HK-2 (cell line): Measurements from ENCODE around the gene TNS2.
"Not testable (repeated sequence)": the region's sequence is repeated elsewhere in the genome, so short reads cannot be mapped to it uniquely, and the experiment has no call there.

ENCODE experiments used
- DNase-seq: peaks from one replicate; pipeline ENCODE4 v3.0.0-alpha.2; 2018; ENCODE audit not compliant: unreplicated experiment

The TNS2 gene

GRCh38 chr12:53093777-53094393, 44.0 kb downstream of the TNS2 start:
- no peak for DNase-seq

- DNase-seq, result no peak
These were observed 44.5 kb downstream of the TNS2 start for GRCh38 chr12:53094394-53094787.

- DNase-seq, result not testable (repeated sequence)
These were observed 45.1 kb downstream of the TNS2 start for GRCh38 chr12:53094796-53095595.

GRCh38 chr12:53095596-53095895, 45.7 kb downstream of the TNS2 start:
- not testable (repeated sequence) for DNase-seq

- no peak for DNase-seq
These were observed 46.4 kb downstream of the TNS2 start for GRCh38 chr12:53096089-53096741.

GRCh38 chr12:53096759-53097158, 46.9 kb downstream of the TNS2 start:
- DNase-seq, result no peak

- DNase-seq, result peak; percentile 24
These were observed 47.3 kb downstream of the TNS2 start for GRCh38 chr12:53097207-53097563.

- peak; percentile 72 for DNase-seq
These were observed 47.9 kb downstream of the TNS2 start, which contains the start of gene IGFBP6 for GRCh38 chr12:53097564-53098353. Gene IGFBP6 (plus strand): TSS chr12:53097667. CDS start chr12:53097718, 51 bp downstream.

- DNase-seq, result peak; percentile 71
These were observed 48.6 kb downstream of the TNS2 start for GRCh38 chr12:53098354-53098981.

- peak; percentile 91 for DNase-seq
These were observed 49.4 kb downstream of the TNS2 start for GRCh38 chr12:53099071-53099882.

- no peak for DNase-seq
These were observed 50.7 kb downstream of the TNS2 start for GRCh38 chr12:53100466-53101151.

- no peak for DNase-seq
These were observed 51.4 kb downstream of the TNS2 start for GRCh38 chr12:53101266-53101665.

GRCh38 chr12:53101931-53102781, 52.3 kb downstream of the TNS2 start:
- DNase-seq, result no peak

- DNase-seq, result no peak
These were observed 53.3 kb downstream of the TNS2 start, which contains the start of gene SOAT2 for GRCh38 chr12:53102883-53103807. Gene SOAT2 (plus strand): TSS chr12:53103486. CDS start chr12:53103578, 92 bp downstream.

- no peak for DNase-seq
These were observed 54.0 kb downstream of the TNS2 start for GRCh38 chr12:53103860-53104305.

GRCh38 chr12:53105256-53105655, 55.4 kb downstream of the TNS2 start:
- DNase-seq, result no peak

GRCh38 chr12:53105712-53106439, 56.0 kb downstream of the TNS2 start:
- no peak for DNase-seq
